ENCODE data around the gene ARHGAP11A. TPM values are rescaled to one million over a fixed set of nuclear protein-coding genes. Genes with fewer than 3 reads are reported as not detected.

Gene ARHGAP11A
- total RNA-seq, 2 donors from 2014 or later: 89.9 to 108 TPM

- Mint-ChIP-seq H3K4me3 (no peak overlapping the region), H3K4me1 (ENCODE audit: low read depth in 2 of 2) (peaks cover 9 to 10% of the 10 kb centered on the region in 2 donors), H3K36me3 (no peaks in the 10 kb centered on the region), H3K27ac (no peak overlapping the region), H3K27me3 (peaks cover 0 to 6% of the 10 kb centered on the region in 2 donors), H3K9me3 (no peaks in the 10 kb centered on the region)
- DNase-seq (ENCODE audit: low spot score) (no peak), ATAC-seq (no peak)
These were observed 70.3 kb downstream of the ARHGAP11A start for GRCh38 chr15:32685576-32685975.

GRCh38 chr15:32687556-32687955 lies 72.3 kb downstream of the ARHGAP11A start:
- Mint-ChIP-seq H3K36me3 (no peaks in the 10 kb centered on the region), H3K4me3 (no peak overlapping the region), H3K27ac (no peak overlapping the region), H3K27me3 (peaks cover 5 to 6% of the 10 kb centered on the region in 2 donors), H3K4me1 (ENCODE audit: low read depth in 2 of 2) (peaks cover 9 to 10% of the 10 kb centered on the region in 2 donors), H3K9me3 (no peaks in the 10 kb centered on the region)
- no peak for ATAC-seq
- no peak for DNase-seq (ENCODE audit: low spot score)

- no peaks in the 10 kb centered on the region for H3K36me3 Mint-ChIP-seq
- H3K4me1 Mint-ChIP-seq (ENCODE audit: low read depth in 2 of 2): peaks cover 9 to 10% of the 10 kb centered on the region in 2 donors
- peaks cover 5 to 6% of the 10 kb centered on the region in 2 donors for H3K27me3 Mint-ChIP-seq
- H3K9me3 Mint-ChIP-seq: no peaks in the 10 kb centered on the region
- H3K4me3 Mint-ChIP-seq: no peak overlapping the region
- ATAC-seq (no peak), DNase-seq (ENCODE audit: low spot score) (no peak)
- no peak overlapping the region for H3K27ac Mint-ChIP-seq
These were observed 72.9 kb downstream of the ARHGAP11A start for GRCh38 chr15:32688151-32688639.

Other genes starting within 250 kb of the ARHGAP11A start
- gene GOLGA8K, start 212.2 kb upstream of the ARHGAP11A start, total RNA-seq: 1 to 10 TPM; 3.0 to 4.0 TPM
- gene GOLGA8O, start 159.9 kb upstream of the ARHGAP11A start, total RNA-seq: 10 to 100 TPM; 29.3 to 75.2 TPM
- gene GOLGA8N, start 22.0 kb upstream of the ARHGAP11A start, total RNA-seq: 100 to 1,000 TPM in 1 of 2 donors, 10 to 100 TPM in 1; 65.7 to 150 TPM
- 1 to 10 TPM in 1 of 2 donors, under 1 TPM in 1; 0.74 to 3.8 TPM for gene SCG5, start 26.2 kb downstream of the ARHGAP11A start, total RNA-seq
- gene GREM1, start 102.5 kb downstream of the ARHGAP11A start, total RNA-seq: under 1 TPM in 1 of 2 donors, not detected in 1; 0.03 TPM